HL-60 (cell line): Measurements from ENCODE around the gene KCNJ14.

Experiments
- GABPA ChIP-seq: IDR thresholded peaks from 2 replicates; pipeline ENCODE4 v1.6.1; 2012; ENCODE audit warnings: low read depth
- POLR2AphosphoS5 ChIP-seq: IDR thresholded peaks from 2 replicates; pipeline ENCODE4 v1.6.1; 2012; ENCODE audit warnings: low read depth
- TF ChIP-seq, protein P1 (sequence below): IDR thresholded peaks from one replicate; pipeline ENCODE4 v1.5.1; 2011; ENCODE audit warnings: low read length, control low read depth, inconsistent platforms; ENCODE audit not compliant: insufficient read depth
- TF ChIP-seq, protein P2 (sequence below): IDR thresholded peaks from 2 replicates; pipeline ENCODE4 v1.6.1; 2012; ENCODE audit warnings: low read depth; ENCODE audit not compliant: insufficient replicate concordance

DNA sequence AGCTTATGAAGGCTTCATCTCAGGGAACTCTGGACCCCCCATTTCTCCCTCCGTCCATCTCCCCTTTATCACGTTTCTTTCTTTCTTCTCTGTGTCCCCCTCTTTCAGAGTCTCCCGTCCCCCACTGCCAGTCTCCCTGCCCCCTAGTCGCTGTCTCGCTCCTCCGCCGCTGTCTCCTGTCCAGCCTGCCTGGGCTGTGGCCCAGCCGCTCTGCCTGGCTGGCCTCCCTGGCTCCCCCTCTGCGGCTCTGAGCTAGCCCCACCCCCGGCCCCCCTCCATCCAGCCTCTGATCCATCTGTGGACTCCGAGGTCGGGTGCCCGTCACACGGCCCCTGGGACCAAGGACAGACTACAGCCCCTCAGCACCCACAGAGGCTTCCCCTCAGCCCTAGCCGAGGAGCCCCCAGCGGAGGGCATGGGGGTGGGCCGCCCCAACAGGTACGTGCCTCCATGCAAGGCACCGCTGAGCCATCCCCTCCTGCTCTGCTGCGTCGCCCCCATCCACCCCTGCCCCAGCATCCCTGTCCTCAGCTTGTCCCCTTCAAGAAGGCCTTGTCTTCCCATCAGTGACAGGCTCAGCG is 1.1 kb upstream of the KCNJ14 start:
- TF ChIP-seq, protein P1, sequence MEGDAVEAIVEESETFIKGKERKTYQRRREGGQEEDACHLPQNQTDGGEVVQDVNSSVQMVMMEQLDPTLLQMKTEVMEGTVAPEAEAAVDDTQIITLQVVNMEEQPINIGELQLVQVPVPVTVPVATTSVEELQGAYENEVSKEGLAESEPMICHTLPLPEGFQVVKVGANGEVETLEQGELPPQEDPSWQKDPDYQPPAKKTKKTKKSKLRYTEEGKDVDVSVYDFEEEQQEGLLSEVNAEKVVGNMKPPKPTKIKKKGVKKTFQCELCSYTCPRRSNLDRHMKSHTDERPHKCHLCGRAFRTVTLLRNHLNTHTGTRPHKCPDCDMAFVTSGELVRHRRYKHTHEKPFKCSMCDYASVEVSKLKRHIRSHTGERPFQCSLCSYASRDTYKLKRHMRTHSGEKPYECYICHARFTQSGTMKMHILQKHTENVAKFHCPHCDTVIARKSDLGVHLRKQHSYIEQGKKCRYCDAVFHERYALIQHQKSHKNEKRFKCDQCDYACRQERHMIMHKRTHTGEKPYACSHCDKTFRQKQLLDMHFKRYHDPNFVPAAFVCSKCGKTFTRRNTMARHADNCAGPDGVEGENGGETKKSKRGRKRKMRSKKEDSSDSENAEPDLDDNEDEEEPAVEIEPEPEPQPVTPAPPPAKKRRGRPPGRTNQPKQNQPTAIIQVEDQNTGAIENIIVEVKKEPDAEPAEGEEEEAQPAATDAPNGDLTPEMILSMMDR: no peak
- TF ChIP-seq POLR2AphosphoS5: no peak
- TF ChIP-seq, protein P2, sequence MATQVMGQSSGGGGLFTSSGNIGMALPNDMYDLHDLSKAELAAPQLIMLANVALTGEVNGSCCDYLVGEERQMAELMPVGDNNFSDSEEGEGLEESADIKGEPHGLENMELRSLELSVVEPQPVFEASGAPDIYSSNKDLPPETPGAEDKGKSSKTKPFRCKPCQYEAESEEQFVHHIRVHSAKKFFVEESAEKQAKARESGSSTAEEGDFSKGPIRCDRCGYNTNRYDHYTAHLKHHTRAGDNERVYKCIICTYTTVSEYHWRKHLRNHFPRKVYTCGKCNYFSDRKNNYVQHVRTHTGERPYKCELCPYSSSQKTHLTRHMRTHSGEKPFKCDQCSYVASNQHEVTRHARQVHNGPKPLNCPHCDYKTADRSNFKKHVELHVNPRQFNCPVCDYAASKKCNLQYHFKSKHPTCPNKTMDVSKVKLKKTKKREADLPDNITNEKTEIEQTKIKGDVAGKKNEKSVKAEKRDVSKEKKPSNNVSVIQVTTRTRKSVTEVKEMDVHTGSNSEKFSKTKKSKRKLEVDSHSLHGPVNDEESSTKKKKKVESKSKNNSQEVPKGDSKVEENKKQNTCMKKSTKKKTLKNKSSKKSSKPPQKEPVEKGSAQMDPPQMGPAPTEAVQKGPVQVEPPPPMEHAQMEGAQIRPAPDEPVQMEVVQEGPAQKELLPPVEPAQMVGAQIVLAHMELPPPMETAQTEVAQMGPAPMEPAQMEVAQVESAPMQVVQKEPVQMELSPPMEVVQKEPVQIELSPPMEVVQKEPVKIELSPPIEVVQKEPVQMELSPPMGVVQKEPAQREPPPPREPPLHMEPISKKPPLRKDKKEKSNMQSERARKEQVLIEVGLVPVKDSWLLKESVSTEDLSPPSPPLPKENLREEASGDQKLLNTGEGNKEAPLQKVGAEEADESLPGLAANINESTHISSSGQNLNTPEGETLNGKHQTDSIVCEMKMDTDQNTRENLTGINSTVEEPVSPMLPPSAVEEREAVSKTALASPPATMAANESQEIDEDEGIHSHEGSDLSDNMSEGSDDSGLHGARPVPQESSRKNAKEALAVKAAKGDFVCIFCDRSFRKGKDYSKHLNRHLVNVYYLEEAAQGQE: no peak
- TF ChIP-seq GABPA: no peak
